Stimulated activated CD4-positive, alpha-beta T cell treated with anti-CD3 and anti-CD28 coated beads, Interleukin-2, amount 100 ng/mL, for 4 hours (primary cell): ENCODE measurements around the gene PBX3.

Experiments
- DNase-seq: peaks from one replicate; pipeline ENCODE4 v3.0.0-alpha.2; 2020; ENCODE audit warnings: low read depth

Gene PBX3

DNA sequence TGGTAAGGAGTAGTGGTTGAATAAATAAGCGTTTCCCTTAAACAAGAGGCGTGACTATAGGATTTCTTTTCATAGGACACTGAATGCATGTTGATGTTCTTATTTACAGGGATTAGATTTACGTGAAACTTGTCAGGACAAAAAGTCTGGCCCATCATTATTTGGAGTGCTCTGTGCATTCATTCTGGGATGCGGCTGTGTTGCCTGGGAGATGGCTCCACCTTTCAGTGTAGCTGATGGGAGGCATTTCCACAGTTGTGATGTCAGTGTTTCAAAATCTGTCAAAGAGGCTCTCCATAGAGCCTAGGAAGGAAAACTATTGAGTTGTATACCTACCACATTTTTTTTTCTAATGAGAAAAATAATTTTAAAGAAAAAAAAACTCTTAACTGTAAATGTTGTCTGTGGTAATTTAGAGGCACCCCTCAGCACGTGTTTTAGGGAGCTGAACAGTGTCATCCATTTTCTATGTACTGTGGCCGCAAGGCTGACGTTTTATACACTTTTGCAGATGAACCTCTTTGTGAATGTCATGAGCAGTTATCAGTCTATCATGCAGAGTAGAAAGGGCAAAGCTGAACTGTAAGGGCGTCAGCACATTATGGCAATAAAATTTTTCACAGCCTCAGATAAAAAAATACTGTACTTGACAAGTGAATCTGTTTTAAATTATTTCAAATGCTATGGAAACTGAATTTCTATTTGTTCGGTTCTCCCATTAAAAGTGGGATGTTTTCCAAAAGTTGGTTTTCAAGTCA is 202.7 kb downstream of the PBX3 start:
- no peak for DNase-seq

- no peak for DNase-seq
Measured at GRCh38 chr9:125950880-125951471, 203.8 kb downstream of the PBX3 start.

GRCh38 chr9:125953314-125954019 is 206.3 kb downstream of the PBX3 start:
- no peak for DNase-seq

GRCh38 chr9:125956102-125956501 is 208.9 kb downstream of the PBX3 start:
- DNase-seq, result no peak

DNA sequence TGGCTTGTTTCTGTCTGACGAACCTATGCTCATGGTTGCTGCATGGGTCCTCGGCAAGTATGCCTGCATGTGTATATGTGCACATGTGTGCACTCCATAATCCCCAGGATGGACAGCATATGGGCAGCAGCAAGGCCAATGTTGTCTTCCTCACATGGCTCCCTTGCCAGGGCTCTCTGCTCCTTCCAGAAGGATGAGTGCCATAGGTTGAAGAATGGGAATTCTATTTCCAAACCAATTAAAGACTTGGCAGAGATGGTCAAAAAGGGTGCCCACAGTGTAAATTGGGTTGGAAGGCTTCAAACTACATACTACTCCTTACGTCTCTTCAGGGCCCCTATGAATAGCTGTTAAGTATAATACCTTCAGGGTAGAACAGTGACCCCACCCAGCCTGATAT is 212.1 kb downstream of the PBX3 start:
- DNase-seq, result no peak

DNA sequence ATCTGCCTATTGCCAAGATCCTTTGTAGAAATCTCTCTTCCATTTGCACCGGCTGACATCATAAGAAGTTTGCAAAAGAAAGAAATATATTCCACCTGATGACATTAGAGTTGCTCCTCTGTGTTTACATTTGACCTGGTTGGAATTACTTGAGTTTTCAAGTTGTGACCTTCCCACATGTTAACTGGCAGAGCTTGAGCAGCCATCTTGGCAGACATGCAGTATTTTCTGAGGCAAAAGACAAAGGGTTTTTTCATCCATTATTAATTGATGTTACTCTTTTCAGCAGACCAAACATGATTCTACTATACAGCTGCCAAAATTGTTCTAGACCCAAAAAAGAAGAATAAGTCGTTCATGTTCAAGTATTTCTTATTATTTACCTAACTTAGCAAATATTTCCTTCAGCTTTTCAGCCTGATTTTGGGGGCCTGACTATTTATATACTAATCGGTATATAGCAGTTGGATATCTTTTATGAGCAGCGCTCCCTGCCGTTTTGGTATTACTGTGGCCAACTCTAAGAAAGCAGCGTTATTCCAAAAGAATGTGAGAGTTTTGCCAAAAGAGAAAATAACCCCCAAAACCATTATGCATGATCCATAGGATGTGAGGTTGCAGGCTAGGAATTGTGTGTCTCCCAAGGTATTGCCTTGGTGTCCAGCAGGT is 212.9 kb downstream of the PBX3 start:
- no peak for DNase-seq

GRCh38 chr9:125960626-125961025 is 213.5 kb downstream of the PBX3 start:
- no peak for DNase-seq

DNA sequence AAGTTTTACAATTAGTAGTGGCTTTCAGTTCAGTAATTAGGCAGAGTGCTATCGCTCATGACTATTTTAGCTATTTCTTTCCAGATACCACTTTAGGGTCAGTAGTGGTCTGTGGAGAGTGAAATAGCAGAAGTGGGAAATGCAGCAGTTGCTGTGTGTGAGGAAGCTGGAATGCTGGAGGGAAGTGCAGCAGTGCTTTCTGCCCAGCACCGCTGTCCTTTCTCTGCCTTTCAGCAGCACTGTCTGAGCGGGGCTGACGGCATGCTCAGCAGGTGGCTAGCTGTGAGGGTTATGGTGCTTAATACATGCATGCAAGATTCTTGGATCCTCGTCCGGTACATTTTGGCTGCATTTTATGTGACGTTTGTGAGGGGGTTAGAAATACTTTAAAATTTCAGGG is 213.9 kb downstream of the PBX3 start:
- no peak for DNase-seq

DNA sequence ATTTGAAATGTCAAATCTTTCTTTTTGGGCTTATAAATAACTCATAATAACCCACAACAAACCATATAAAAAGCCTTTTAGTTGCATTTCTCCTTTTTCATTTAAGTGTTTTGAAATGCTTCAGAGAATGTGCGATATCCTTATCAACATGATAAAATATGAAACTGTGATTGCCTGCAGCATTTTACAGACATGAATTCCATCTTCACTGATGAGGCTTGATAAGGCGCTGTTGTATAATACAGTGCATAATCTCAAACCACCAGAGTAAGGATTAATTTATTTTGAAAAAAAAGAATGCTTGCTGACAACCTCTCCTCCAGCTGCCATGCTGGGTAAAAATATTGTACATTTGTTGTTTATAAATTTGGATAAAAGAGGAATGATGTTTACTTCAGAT is 216.8 kb downstream of the PBX3 start:
- no peak for DNase-seq

GRCh38 chr9:125964702-125965225 is 217.6 kb downstream of the PBX3 start:
- DNase-seq, result no peak

DNA sequence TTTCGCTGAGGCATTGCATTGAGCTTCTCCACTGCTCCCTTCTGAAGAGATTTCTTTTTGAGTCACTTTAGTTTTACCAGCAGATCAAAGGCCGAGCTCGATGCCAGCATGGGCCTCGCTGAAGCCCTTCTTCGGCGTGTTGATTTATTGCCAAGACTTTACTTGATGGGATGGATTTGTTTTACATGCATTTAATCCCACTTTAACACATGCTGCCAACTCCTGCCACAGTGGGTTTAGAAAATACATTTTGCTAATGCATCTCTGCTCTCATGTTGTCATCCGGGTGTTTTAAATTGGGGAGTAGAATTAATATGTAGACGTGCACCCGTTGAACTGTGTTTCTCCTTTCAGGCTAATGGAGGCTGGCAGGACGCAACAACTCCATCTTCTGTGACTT is 218.3 kb downstream of the PBX3 start:
- no peak for DNase-seq

- DNase-seq, result no peak
Measured at GRCh38 chr9:125966466-125966865, 219.3 kb downstream of the PBX3 start.

DNA sequence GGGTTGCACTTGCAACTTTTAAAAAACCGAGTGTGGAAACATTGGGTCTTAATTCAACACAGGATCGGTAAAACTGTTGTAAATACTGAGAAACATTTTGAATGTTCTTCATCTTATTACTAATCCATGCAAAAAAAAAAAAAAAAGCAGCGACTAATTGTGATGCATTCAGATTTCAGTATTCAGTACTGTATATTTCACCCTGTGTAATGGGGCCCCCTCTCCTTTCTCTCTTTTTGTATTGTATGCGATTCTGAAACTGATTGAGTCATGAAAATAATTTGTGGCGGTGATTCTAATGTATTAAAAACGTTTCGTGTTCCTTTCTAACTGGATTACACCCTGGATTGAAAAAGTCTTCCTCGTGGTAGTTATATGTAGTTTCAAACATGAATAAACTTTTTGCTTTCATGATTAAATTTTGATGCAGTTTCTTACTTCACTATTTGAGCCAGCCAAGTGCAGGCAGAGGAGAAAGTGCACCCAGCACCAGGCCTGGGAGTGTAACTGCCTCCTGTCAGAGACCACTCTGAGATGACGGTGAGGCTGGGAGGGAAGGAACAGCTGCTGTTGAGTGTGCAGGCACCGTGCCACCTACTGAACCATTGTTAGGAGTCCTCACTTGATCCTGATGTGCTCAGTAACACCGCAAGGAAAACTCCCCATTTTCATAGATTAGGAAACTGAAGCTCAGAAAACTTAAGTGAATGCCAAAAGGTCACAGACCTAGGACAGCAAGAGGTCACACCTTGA is 220.0 kb downstream of the PBX3 start:
- no peak for DNase-seq

DNA sequence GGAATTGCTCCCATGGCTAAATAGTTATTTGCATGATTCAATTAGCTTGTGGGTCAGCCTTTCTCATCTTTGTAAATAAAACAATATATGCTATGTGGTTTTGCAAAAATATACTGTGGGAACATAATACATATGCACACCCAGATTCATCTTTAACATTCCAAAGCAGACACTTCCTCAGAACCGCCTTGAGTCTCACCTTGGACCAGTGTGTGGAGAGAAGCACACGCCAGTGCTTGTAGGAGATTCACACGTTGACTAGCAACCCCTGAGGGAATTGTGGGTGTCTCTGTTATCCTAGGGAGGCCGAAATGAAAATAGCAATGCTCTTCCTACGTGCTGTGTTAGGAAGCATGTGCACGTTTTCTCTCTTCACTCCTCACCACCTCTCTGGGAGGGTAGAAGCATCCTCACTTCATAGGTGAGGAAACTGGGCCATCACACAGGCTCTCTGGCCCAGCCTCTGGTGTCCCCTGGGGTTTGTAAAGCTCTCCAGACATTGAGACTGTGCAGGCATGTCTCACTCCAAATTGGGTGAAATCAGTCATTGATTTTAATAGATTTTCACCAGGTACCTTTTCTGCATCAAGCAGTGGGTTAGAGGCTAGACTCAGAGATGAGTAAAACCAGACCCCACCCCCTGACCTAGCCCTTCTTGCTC is 221.7 kb downstream of the PBX3 start:
- no peak for DNase-seq

- DNase-seq, result no peak
Measured at GRCh38 chr9:125969462-125969861, 222.3 kb downstream of the PBX3 start.

- no peak for DNase-seq
Measured at GRCh38 chr9:125969868-125970267, 222.7 kb downstream of the PBX3 start.

- no peak for DNase-seq
Measured at GRCh38 chr9:125970340-125970739, 223.2 kb downstream of the PBX3 start.

DNA sequence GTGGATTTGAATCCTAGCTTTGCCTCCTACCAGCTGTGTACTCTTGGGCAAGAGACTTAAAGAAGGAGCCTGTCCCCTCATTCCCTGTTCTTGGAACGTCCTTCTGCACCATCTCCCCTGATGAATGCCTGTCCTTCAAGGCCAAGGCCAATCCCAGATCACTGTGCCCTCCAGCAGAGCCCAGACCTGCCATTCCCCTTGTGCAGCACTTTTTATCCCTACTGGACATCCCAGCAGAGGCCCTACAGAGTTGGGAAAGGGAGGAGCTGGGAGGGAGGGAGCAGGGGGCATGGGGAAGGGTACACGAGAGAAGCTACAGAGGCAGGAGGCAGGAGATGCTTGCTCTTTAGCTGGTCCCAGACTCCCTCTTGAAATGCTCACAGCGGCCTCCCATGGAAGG is 223.9 kb downstream of the PBX3 start:
- no peak for DNase-seq

DNA sequence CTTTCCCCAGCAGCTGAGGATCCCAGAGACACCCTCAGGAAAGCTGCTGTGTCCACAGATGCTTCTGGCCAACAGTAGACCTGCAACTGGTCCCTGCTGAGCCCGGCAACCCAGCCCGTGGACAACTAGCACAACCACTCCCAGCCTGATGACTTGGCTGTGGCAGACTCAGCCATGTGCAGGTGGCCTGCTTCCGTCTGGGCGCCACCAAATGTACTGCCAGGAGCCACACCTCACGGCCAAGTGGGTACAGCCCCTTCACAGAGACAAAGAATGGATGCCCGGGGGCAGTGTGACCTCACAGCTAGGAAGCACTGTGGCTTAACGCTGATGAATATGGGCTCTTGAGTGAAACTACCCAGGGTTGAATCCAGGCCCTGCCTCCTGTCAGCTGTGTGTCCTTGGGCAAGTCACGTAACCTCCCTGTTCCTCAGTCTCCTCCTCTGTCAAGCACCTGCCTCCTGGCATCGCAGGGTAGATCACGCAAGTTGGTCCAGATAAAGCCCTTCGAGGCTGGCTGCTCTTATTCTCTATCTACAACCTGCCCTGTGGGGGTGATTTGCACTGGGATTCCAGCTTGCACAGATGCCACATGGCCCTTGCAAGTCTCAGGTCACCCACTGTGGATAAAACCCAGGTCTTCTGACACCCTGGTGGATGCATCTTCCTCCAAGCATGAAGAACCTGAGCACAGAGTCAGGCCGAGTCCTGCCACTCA is 225.0 kb downstream of the PBX3 start:
- no peak for DNase-seq

- no peak for DNase-seq
Measured at GRCh38 chr9:125973547-125973946, 226.4 kb downstream of the PBX3 start.

GRCh38 chr9:125974705-125975104 is 227.5 kb downstream of the PBX3 start:
- DNase-seq, result no peak
